HG03064 (cell line): ENCODE measurements around the gene PTH.
A peak's percentile ranks its signal among the peaks of the same experiment; 100 is the strongest.

ENCODE experiments used
- ATAC-seq: cut with Tn5 transposase; IDR thresholded peaks from one replicate; pipeline ENCODE4 v1.9.1; 2021; ENCODE audit warnings: low read depth; ENCODE audit not compliant: unreplicated experiment

The PTH gene

DNA sequence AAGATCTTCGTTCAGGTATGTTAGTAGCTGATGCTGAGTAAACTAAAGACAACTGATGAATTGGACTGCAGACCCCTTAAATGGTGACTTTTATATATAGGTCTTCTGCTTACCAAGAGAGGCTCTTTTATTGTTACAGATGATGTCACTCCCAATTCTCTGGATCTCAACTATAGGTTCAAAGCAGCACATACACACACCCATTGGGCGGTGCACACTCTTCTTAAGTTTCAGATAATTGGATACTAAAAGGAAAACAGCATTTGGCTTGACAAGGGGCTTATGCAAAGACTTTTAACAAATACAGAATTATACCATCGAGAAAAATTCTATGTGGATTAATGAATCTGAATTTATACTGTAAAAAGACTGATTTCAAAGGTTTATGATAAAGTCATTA, at the start of gene PTH:
TSS of gene PTH (minus strand) at position 69 of the 400 bp plus-strand sequence. CDS start 3,142 bp downstream, outside the sequence.
- ATAC-seq: no peak

DNA sequence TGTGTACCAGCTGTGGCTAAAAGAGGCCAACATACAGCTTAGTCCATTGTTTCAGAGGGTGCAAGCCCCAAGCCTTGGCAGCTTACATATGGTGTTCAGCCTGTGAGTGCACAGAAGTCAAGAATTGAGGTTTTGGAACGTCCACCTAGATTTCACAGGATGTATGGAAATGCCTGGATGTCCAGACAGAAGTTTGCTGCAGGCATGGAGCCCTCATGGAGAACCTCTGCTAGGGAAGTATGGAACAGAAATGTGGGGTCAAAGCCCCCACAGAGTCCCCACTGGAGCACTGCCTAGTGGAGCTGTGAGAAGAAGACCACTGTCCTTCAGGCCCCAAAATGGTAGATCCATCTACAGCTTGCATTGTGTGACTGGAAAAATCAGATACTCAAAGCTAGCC, 42.2 kb upstream of the PTH start:
- no peak for ATAC-seq

DNA sequence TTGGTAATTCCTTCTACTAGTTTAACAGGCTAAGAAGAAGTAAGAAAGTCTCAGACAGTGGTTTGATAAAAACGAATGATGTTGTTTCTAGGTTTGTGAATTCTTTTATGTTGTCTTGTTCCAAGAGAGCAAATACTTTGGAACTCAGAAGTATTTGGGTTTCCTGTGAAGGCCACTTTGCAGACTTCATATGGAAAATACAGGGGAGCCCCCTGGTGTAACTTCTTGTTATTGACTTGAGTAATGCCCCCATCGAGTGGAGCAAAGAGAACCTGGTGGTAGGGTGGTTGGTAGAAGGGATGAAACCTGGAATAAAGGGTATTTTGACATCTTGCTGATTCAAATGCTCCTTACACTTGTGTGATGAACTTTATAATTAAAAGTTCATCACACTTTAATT, 40.0 kb upstream of the PTH start:
- ATAC-seq: no peak

DNA sequence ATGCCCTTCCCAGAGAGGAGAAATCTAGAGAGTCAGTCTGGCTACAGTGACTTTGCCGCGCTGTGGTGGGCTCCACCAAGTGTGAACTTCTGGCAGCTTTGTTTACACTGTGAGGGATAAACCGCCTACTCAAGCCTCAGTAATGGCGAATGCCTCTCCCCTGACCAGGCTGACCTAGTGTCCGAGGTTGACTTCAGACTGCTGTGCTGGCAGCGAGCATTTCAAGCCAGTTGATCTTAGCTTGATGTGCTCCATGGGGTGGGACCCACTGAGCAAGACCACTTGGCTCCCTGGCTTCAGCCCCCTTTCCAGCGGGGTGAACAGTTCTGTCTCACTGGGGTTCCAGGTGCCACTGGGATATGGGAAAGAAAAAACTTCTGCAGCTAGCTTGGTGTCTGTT, 38.6 kb upstream of the PTH start:
- ATAC-seq: no peak

DNA sequence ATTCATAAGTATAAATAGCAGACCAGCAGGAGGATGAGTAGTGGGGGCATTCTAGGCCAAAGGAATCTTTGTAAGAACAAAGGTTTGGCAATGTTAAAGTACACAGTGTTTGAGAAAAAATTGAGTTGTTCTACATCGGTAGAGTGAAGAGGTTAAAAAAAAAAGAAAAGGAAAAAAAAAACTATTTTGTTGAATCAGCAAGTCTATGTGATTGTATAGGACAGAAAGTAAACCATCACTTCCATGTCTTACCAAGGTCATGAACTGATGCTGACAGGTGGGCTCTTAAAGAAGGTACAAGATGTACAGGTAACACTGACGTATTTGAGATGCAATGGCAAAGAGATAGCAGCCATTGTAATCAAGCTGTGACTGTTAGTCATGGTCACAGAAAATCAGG, 29.5 kb upstream of the PTH start:
- no peak for ATAC-seq

DNA sequence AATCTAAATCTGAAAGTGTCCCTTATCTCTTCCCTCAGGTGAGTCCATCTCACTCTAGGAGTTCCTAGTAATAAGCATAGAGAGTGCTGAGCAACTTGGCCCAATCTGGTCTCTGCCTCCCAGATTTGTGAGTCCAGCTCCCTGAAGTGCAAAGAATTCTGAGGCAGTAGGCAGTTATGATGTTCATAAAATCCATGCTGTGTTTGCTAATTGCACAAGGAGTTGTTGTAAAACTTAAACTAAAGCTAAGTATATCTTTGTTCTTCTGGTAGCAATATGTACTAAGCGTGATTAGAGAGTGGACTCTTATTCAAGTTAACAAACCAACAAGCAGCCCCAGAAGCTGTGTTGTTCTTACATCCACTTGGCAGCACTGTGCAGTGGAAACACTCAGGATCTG, 7.6 kb upstream of the PTH start:
- no peak for ATAC-seq

DNA sequence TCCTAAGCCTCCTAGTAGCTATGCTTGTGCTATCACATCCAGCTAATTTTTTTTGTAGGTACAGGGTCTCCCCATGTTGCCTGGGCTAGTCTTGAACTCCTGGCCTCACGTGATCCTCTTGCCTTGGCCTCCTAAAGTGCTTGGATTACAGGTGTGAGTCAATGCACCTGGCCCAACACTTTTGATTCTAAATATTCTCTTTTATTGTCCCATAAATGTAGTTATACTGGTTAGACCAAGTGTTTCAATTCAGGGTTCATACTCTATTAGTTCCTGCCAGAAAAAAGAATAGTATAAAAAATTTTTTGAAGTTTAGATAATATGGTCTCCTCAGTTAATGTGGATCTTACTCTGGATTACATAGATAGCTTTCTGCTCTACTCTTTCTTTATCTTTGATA, 6.7 kb upstream of the PTH start:
- no peak for ATAC-seq

DNA sequence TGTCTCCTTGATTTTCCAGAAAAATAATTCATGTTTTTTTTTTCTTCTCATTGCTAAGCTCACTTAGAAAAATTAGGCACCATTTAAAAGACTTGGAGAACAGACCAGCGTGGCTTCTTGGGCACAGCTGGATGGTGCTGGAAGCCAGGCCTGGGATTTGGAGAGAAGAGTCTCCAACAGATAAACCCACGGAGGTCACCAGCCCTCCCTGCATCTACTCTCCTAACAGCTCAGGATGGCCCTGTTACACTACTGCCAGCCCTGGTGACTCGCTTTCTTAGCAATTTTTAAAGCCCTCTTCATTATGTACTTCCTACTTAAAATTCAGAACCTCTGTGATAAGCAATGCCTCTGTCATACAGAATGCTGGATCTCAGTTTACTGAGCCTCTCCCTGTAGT, 1.7 kb downstream of the PTH start:
- no peak for ATAC-seq

DNA sequence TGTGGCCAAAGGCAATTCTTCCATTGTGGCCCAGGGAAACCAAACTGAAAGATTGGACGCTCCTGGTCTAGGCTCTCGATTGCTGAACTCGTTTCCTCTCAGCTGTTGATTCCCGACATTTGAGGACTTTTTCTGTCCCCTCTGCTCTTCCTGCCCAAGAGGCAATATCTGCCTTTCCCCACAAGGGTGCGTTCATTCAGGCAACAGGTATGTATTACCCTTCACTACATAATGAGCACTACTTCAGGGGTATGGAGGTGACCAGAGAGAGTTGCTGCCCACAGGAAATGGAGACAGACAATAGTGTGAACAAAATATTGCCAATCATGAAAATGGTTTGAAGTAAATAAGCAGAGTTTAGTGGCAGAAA, 8.2 kb downstream of the PTH start:
- peak; percentile 76 for ATAC-seq

DNA sequence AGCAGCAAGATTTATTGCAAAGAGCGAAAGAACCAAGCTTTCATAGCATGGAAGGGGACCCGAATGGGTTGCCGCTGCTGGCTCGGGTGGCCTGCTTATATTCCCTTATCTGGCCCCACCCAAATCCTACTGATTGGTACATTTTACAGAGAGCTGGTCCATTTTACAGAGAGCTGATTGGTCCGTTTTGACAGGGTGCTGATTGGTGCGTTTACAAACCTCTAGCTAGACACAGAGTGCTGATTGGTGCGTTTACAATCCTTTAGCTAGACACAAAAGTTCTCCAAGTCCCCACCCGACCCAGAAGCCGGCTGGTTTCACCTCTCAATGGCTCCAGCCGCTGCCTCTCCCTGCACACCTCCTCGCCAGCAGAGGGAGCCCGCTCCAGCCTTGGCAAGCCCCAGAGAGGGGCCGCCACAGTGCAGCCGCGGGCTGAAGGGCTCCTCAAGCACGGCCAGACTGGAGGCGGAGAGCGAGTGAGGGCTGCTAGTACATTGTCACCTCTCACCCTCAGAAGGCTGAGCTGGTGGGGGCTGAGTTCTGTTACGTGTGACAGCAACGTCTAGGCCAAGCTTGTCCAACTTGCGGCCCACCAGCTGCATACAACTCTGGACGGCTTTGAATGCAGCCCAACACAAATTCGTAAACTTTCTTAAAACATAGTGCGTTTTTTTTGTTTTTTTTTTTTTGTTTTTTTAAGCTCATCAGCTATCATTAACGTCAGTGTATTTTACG, 8.7 kb downstream of the PTH start:
- ATAC-seq: peak; percentile 95

DNA sequence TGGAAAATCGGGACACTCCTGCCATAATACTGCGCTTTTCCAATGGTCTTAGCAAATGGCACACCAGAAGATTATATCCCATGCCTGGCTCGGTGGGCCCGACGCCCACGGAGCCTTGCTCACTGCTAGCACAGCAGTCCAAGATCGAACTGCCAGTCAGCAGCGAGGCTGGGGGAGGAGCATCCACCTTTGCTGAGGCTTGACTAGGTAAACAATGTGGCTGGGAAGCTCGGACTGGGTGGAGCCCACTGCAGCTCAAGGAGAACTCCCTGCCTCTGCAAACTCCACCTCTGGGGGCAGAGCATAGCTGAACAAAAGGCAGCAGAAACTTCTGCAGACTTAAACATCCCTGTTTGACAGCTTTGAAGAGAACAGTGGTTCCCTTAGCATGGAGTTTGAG, 15.6 kb downstream of the PTH start:
- no peak for ATAC-seq

DNA sequence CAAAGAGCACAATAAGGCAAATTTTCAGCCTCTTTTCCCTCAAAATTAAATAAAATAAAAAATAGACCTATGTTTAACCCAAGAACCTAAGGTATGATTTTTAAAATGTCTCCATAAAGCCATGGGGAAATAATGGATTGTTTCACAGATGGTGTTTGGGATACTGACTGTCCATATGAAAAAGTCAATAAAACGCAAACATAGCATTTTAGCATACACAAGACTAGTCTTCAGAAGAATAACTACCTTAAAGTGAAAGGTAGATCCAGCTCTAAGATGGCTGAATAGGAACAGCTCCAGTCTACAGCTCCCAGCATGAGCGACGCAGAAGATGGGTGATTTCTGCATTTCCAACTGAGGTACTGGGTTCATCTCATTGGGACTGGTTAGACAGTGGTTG, 16.1 kb downstream of the PTH start:
- no peak for ATAC-seq

DNA sequence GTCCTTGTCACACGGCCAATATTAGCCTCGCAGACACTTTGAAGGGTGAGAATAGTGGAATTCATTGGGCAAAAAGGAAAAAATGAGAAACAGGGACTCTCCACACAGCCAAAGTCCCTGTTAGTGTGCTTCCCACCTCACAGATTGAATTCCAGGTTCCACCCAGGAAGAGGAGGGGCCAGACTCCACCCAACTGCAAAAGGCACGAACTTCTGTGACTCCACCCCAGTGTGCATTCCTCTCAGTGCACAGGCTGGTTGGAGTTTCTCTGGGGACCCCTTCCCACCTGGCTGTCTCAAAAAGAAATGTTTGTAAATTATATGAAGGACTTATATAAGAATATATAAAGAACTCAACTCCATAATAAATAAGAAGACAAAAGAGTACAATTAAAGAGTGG, 20.7 kb downstream of the PTH start:
- no peak for ATAC-seq

DNA sequence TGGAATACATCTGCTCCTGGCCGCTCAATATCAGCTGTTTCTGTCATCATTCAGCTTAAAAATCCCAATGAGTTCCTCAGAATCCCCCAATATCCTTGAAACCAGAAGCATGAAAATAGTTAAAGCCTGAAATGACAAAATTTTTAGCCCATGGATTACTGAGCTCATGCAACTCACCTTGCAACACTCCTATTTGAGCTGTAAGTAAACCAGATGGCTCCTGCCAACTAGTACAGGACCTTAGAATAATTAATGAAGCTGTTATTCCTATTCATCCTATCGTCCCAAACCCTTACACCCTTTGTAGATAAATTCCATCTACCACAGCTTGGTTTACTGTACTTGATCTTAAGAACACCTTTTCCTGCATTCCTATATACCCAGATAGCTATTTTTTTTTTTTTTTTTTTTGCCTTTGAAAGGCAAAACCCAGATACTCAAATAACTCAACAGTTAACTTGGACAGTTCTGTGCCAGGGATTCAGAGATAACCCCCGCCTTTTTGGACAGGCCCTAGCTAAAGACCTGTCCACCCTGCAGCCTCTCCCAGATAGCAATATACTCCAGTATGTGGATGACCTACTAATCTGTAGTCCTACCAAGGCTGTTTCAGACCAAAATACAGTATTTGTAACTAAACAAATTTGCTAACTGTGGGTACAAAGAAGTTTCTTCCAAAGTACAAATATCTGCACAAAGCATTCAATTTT, 22.6 kb downstream of the PTH start:
- ATAC-seq: no peak

DNA sequence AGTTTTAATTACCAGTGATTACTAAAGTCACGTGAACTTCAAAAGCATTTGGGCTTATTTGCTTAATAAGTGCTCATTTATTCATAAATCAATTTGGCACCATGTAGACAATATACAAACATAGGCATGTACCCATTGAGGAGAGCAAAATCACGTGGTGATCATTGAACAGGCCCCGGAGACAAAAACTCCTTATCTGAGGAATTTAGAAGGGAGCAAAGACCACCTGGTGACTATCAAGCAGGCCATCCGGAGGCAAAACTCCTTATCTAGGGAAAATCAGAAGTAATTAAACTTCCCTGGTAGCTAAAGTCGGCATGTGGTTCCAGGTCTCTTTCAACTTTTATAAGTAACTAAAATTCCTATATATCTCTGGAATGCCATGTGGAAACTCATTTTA, 27.0 kb downstream of the PTH start:
- no peak for ATAC-seq

DNA sequence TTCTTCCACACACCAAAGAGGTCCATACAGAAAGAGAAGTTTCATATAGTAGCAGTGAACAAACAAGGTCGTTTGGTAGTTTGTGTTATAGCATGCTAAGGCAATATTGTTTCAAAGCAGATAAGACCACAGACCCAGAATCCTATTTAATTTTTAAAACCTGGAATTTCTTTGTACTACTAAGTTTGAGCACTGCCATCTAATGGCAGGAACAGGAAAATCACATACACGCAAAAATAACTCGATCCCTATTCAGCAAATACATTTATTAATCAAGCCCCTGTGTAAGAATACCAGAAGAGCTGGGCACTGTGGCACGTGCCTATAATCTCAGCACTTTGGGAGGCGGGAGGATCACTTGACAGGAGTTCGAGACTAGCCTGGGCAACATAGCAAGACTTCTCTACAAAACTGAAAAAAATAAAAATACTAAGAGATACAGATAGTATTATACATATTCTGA, 29.9 kb downstream of the PTH start:
- no peak for ATAC-seq

DNA sequence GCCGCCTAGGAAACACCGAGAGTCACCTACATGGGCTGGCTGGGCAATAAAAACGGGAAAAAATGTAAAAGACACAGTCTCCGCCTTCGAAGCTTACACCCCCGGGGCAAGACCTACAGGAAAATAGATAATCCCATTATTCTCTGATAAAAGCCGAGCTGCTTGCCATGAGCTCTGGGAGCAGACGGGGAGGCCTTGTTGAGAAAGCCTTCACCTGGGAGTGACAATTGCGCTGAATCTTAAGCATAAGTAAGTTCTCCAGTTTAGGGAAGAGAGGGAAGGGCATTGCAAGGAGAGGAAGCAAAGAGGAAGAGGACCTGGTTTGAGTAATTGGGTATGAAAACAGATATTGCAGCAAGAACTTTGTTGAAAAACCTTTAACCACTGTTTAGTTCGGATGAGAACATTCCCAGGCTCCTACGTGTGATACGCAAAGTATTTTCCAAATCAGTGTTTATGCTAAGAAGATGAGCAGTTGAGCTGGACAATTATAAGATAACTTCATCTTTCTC, 32.0 kb downstream of the PTH start:
- ATAC-seq: no peak

DNA sequence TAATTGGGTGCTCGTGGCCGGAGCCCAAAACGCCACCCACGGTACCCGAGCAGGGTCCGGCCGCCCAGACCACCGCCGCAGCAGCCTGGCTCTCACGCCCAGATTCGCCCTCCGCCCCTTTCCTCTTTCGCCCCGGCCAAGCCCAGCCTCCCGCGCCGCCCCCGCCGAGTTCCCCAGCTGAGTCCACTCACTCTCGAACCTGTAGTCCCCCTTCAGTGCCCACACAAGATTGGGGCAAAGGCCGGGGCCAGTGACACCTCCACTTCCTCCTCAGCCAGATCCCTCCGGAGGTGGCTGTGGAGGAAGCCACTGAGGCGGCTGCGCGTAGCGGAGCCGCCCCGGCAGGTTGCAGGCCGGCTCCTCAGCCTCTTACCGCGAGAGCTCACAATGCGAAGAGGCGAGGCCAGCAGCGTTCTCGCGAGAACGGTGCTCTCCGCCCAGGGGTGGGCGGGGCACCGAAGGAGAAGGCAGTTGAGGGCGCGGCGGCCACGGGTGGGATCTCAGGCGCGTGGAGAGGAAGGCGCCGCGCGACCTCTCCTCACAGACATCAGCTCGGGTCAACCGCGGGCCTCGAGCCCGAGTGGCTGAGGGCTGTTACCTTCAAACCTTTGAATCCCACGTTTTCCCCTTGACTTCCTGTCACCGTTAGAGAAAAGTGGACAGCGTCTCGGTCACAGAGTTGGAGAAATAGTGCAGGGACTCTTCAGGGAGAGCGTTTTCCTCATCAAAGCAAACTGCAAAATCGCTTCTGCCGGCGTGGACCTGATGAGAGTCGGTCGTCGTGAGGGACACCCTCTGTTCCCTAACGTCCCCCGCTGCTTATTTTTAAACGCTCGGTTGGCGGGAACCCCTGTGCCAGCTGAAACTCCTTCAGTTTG, 32.7 kb downstream of the PTH start, which contains the start of gene BTBD10:
TSS of gene BTBD10 (minus strand) at position 322 of the 878 bp plus-strand sequence. CDS start 18,098 bp downstream, outside the sequence.
- peak; percentile 97 for ATAC-seq

DNA sequence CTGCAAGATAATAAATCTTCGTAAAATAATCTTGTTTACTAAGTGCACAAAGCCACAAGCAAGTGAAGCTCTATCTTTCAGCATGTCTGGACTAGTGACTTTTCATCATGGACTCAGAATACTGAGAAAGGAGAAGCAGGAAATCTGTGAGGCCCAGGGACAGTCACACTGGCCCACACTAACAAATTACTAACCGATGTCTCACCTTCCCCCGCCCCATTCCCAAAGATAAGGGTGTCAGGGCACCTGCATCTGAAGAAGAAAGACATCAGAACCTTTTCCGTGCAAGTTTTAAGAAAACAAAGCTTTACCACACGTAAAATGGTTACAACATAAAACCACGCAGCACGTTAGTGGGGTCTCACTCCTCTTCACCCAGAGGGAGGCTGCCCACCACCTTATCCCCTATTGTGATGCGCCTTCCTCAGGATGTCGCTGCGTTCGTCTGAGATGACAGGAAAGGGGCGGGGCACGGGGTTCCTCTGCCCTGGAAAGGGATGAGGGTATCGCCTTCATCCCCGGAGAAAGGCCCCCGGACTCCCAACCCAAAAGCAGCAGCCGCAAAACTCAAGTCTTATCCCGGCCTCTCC, 33.4 kb downstream of the PTH start:
- peak; percentile 28 for ATAC-seq

DNA sequence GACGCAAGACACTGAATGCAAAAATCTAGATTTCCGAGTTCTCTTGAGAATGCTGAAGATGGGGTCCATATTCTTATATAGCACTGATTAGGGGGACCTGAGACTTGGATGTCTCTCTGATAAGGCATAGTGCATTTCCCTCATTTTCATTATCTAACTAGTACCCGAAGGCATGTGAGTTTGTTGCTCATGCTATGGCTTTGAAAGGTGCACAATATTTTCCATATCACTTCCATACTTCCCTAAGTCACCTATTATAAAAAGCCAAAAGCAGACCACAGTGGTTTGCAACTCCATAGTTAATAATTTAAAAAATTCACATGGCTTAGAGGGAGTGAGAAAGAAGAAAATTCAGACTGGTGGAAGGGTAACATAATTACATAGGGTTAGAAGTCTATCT, 34.5 kb downstream of the PTH start:
- ATAC-seq: no peak
